SK-N-MC (cell line): Measurements from ENCODE around the gene MYOZ2.

Source experiments
- DNase-seq: peaks from one replicate; pipeline ENCODE4 v3.0.0-alpha.2; 2011; ENCODE audit warnings: low read depth, low spot score
- H3K27ac ChIP-seq: fragments of 200-600 bp; sonication (generic); 2 replicates; pipeline ENCODE4 v1.5.1; 2016; ENCODE audit warnings: mixed run types
- H3K36me3 ChIP-seq: fragments of 200-600 bp; sonication (generic); 2 replicates; pipeline ENCODE4 v1.6.1; 2017; ENCODE audit warnings: antibody characterized with exemption, low read length, mixed read lengths; ENCODE audit not compliant: insufficient read depth
- H3K4me3 ChIP-seq: fragments of 200-600 bp; sonication (generic); 2 replicates; pipeline ENCODE4 v1.5.1; 2016
- H3K9ac ChIP-seq: fragments of 200-600 bp; sonication (generic); 2 replicates; pipeline ENCODE4 v1.8.0; 2017; ENCODE audit warnings: mixed run types, mixed read lengths; ENCODE audit not compliant: insufficient read length
- H3K9me3 ChIP-seq: fragments of 200-600 bp; sonication (generic); 2 replicates; pipeline ENCODE4 v1.6.1; 2017; ENCODE audit warnings: low read depth, mild to moderate bottlenecking, antibody characterized with exemption, low read length, moderate library complexity, mixed read lengths
- EZH2 ChIP-seq: fragments of 200-600 bp; sonication (generic); IDR thresholded peaks from one replicate; pipeline ENCODE4 v1.6.1; 2017; ENCODE audit warnings: antibody characterized with exemption
- FOXP2 ChIP-seq: optimal IDR thresholded peaks from 2 replicates; pipeline ENCODE3; 2011; ENCODE audit warnings: mild to moderate bottlenecking, moderate library complexity; ENCODE audit not compliant: insufficient read depth; ENCODE audit errors: extremely low read length, control extremely low read depth
- POLR2AphosphoS5 ChIP-seq: IDR thresholded peaks from 2 replicates; pipeline ENCODE4 v1.6.1; 2012; ENCODE audit warnings: mild to moderate bottlenecking, low read depth, low read length, borderline replicate concordance

The MYOZ2 gene

DNA sequence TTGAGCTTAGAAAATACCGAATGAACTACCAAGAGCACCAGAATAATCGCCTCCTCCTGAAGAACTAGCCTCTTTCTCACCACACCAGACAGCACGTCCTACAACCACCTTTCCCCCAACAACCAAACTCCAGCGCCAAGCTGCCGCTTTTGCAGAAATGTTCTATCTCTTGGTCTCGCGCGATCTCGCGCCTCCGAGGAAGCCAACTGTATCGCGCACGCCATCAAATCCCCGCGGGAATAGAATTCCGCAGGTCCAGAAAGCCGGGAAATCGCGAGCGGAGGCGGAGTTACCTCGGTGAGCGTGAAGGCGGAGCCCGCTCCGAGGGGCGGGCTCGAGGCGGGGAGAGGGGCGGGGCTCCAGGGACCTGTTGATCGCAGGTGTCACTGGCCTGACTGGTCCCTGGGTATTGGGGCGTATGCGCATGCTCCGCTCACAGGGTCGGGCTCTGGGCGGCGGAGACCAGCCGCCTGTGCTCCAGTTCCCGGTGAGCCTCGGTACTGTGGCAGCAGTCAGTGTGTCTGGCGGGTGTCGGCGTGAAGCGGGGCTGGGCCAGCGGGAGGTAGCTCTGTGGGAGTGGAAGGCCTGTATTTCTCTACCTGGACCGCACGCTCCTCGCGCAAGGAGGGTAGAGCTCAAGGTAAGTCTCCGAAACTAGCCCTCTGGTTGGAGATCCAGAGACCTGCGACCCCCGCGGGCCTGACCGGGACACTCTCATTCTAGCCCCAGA lies 76.8 kb downstream of the MYOZ2 start, which contains the start of gene USP53:
TSS of gene USP53 (plus strand) at position 480 of the 730 bp plus-strand sequence. CDS start 27,047 bp downstream, outside the sequence.
- peak; percentile 79 for DNase-seq
- TF ChIP-seq POLR2AphosphoS5 (peak; percentile 93), FOXP2 (no peak)
- no peaks in the 10 kb centered on the region for H3K36me3 ChIP-seq
- H3K9me3 ChIP-seq = no peaks in the 10 kb centered on the region
- peak within 1 kb of the TSS; percentile 92 for H3K9ac ChIP-seq
- H3K27ac ChIP-seq = peak within 1 kb of the TSS; percentile 45; the same call in 1 of the 2 replicates
- peak within 1 kb of the TSS; percentile 85 for H3K4me3 ChIP-seq

DNA sequence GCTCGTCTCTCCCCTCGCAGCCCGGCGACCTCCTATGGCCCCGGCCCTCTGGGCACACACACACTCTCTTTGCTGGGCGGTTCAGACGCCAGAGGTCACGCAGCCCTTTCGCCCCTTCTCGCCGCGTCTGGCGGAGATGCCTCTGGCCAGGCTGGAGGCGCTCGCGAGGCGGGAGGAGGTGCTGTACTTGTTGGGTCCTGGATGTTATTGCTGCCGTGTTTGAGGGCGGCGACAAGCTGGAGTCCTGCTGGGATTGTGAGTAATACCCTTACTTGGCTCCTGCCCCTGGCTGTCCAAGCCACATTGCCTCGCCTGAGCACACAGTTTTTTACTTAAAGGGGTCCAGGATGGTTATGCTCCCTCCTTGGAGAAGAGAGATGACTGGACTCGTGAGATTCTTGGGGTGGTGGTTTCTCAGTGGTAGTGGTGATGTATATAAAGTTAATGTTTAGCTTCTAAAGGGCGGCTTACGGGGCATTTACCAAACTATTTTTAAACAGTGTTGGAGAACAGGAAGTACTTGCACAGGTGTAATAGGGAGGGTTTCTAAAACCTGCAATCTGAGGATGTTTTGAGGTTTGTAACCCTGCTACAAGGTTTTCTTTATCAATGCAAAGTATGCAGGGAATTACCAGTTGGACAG lies 77.5 kb downstream of the MYOZ2 start:
- no peak for DNase-seq
- TF ChIP-seq POLR2AphosphoS5 = no peak
- no peak for TF ChIP-seq EZH2
- no peak for TF ChIP-seq FOXP2
- no peaks in the 10 kb centered on the region for H3K9me3 ChIP-seq
- H3K9ac ChIP-seq = peak overlapping the region; percentile 68
- no peak overlapping the region for H3K27ac ChIP-seq
- H3K4me3 ChIP-seq = peak overlapping the region; percentile 85
- no peaks in the 10 kb centered on the region for H3K36me3 ChIP-seq

DNA sequence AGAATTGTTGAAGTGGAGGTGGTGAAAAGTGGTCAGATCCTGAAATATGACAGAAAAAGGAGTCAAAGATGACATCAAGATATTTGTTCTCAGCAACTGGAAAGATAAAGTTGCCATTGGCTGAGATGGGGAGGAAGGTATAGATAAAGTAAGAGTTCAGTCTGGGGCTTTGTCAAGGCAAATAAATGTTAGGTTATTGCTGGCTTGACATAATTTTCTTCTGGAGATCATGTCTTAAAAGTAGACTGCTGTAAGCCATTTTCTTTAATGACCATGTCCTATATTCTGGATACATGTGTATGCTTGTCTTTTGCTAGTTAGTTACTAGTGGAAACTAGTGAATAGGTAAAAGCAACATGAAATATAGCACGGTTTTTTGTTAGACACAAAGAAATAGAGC lies 82.5 kb downstream of the MYOZ2 start:
- Histone ChIP-seq H3K9ac (no peak overlapping the region), H3K36me3 (no peaks in the 10 kb centered on the region), H3K4me3 (no peak overlapping the region), H3K9me3 (no peaks in the 10 kb centered on the region), H3K27ac (no peak overlapping the region)
- TF ChIP-seq POLR2AphosphoS5 = no peak
- TF ChIP-seq FOXP2 = no peak
- TF ChIP-seq EZH2 = no peak
- no peak for DNase-seq

DNA sequence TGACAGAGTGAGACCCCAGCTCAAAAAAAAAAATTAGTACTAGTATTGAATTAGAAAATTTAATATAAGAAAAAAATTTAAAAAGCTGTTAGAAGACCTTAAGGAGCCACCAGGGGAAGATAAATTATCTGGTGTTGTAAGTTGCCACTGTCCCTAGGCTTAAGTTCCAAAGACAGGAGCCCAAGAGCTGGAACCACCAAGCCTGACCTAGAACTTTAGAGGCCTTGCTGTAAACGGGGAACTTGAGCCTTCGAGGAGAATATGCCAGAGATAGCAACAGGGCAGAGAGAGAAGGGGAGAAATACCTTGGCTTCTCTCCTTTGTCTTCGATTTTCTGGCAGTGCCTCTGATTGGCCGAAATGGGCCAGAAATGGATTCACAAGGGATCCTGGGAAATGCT lies 85.8 kb downstream of the MYOZ2 start:
- Histone ChIP-seq H3K27ac (no peak overlapping the region), H3K9me3 (no peaks in the 10 kb centered on the region), H3K4me3 (no peak overlapping the region), H3K36me3 (no peaks in the 10 kb centered on the region), H3K9ac (no peak overlapping the region)
- no peak for TF ChIP-seq FOXP2
- no peak for TF ChIP-seq EZH2
- no peak for TF ChIP-seq POLR2AphosphoS5
- no peak for DNase-seq

DNA sequence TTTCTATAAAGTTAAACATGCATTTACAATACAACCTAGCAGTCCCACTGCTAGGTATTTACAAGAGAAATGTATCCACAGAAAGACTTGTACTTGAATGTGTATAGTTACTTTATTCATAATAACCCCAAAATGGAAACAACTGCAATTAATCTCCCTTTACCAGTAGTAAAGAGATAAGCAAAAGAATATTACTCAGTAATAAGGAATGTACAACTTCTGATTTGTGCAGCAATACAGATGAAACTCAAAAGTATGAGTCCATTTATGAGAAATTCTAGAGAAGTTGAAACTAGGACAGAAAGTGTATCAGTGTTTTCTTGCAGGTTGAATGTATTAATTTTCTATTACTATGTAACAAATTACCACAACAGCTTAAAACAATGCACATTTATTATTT lies 92.1 kb downstream of the MYOZ2 start:
- no peak for TF ChIP-seq POLR2AphosphoS5
- TF ChIP-seq EZH2 = no peak
- no peak for TF ChIP-seq FOXP2
- no peak overlapping the region for H3K27ac ChIP-seq
- no peaks in the 10 kb centered on the region for H3K36me3 ChIP-seq
- no peaks in the 10 kb centered on the region for H3K9me3 ChIP-seq
- H3K9ac ChIP-seq = no peak overlapping the region
- H3K4me3 ChIP-seq = no peak overlapping the region
- no peak for DNase-seq

DNA sequence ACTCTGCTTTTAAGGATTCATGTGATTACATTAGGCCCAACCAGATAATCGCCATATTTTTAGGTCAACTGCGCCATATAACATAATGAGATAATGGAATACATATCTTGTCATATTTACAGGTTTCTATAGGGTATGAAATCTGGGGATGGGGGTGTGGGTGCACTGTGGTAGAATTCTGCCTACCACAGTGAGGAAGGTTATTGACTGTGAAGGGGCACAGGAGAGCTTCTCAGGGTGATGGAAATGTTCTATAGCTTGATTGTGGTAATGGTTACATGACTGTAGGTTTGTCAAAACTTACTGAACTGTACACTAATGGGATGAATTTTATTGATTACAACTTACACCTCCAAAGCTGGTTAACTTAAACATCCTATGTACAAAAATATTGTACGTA lies 92.8 kb downstream of the MYOZ2 start:
- no peak for DNase-seq
- TF ChIP-seq POLR2AphosphoS5 (no peak), EZH2 (no peak), FOXP2 (no peak)
- no peak overlapping the region for H3K4me3 ChIP-seq
- no peaks in the 10 kb centered on the region for H3K9me3 ChIP-seq
- H3K36me3 ChIP-seq = no peaks in the 10 kb centered on the region
- H3K27ac ChIP-seq = no peak overlapping the region
- no peak overlapping the region for H3K9ac ChIP-seq

DNA sequence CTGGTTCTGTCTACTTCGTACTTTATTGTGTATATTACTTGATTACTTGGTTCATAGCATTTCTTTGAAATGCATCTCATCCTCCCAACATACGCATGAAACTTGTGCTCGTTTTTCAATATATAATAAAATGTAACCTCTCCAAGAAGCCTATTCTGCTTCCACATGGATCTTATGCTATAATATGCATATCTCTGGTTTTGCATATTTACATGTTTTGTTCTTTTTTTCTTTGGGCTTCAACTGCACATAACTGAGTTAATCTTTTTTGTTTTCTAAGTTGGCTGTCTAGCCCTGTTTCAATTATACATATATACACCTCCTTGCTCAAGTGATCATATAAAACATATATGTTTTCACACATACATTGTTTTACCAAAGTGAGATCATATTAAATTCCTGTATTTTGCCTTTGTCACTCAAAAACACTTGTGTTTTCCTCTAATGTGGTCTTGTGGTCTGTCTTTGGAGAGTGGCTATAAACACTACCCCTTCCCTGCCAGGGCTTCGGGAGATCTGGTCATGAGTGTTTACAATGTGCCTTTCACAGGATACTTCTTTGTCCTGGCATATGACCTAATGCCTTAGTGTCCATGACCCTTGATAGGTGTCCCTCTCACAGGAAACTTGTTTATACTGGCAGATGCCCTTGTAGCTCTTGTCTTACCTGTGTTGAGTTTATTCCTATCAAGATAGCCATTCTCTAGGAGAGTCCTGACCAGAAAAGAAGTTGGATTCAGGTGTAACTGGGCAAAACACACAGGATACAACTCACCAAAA lies 94.5 kb downstream of the MYOZ2 start:
- Histone ChIP-seq H3K36me3 (no peaks in the 10 kb centered on the region), H3K9me3 (no peaks in the 10 kb centered on the region), H3K27ac (no peak overlapping the region), H3K9ac (no peak overlapping the region), H3K4me3 (no peak overlapping the region)
- no peak for TF ChIP-seq FOXP2
- TF ChIP-seq EZH2 = no peak
- no peak for TF ChIP-seq POLR2AphosphoS5
- no peak for DNase-seq

DNA sequence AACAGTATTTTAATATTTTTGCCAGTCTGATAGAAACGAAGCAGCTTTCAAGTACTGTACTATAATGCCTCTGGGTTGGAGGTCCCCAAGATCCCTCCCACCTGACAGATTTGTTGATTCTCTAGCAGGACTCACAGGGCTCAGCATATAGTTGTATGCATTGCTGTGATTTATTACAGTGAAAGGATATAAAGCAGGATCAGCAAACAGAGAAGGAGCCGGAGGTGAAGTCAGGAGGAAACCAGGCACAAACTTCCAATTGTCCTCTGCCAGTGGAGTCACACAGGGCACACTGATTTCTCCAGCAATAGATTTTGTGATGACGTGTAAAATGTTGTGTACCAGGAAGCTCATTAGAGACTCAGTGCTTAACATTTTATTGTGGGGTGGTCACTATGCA lies 95.9 kb downstream of the MYOZ2 start:
- Histone ChIP-seq H3K36me3 (no peaks in the 10 kb centered on the region), H3K9ac (no peak overlapping the region), H3K27ac (no peak overlapping the region), H3K9me3 (no peaks in the 10 kb centered on the region), H3K4me3 (no peak overlapping the region)
- DNase-seq = no peak
- no peak for TF ChIP-seq EZH2
- no peak for TF ChIP-seq FOXP2
- no peak for TF ChIP-seq POLR2AphosphoS5
